ENCODE results near the gene ANKS1B. TPM values are rescaled to one million over a fixed set of nuclear protein-coding genes. Genes with fewer than 3 reads are reported as not detected.

Gene ANKS1B
- total RNA-seq, 1 experiment from 2014 or later = 9.7 TPM

DNA sequence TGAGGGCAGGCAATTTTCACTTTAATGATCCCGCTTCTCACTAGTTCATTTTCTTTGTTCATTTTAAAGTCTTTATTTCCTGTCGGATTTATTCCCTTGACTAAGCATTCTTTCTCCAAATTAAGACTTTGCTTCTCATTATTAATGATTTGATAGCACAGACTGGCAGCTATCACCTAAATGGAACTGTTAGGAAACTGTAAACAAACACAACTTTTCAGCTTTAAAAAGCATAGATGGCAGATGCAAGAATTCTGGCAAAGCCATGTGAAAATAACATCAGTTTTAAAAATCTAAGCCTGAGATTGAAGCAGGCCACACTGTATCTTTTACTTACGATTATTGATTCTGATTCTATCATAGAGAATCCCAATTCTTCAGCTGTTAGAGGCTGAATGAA is 225.7 kb downstream of the ANKS1B start:
- Histone ChIP-seq H3K4me1 (ENCODE audit: control insufficient read depth, insufficient read depth, low read length) (no peaks in the 10 kb centered on the region), H3K27ac (ENCODE audit: low read length) (no peak overlapping the region), H3K36me3 (ENCODE audit: control insufficient read depth, insufficient read depth, low read length) (no peaks in the 10 kb centered on the region), H3K27me3 (ENCODE audit: control insufficient read depth, insufficient read depth, low read length) (no peaks in the 10 kb centered on the region), H3K9me3 (ENCODE audit: control insufficient read depth, insufficient read depth, low read depth, low read length) (no peaks in the 10 kb centered on the region), H3K4me3 (ENCODE audit: low read depth in 2 of 2, low read length in 2 of 2) (no peak overlapping the region)
- POLR2A ChIA-PET = no interaction called here
- TF ChIP-seq, protein P1, sequence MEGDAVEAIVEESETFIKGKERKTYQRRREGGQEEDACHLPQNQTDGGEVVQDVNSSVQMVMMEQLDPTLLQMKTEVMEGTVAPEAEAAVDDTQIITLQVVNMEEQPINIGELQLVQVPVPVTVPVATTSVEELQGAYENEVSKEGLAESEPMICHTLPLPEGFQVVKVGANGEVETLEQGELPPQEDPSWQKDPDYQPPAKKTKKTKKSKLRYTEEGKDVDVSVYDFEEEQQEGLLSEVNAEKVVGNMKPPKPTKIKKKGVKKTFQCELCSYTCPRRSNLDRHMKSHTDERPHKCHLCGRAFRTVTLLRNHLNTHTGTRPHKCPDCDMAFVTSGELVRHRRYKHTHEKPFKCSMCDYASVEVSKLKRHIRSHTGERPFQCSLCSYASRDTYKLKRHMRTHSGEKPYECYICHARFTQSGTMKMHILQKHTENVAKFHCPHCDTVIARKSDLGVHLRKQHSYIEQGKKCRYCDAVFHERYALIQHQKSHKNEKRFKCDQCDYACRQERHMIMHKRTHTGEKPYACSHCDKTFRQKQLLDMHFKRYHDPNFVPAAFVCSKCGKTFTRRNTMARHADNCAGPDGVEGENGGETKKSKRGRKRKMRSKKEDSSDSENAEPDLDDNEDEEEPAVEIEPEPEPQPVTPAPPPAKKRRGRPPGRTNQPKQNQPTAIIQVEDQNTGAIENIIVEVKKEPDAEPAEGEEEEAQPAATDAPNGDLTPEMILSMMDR (IDR thresholded peaks at IDR 0.05) = no peak
- TF ChIP-seq POLR2AphosphoS5 (IDR thresholded peaks at IDR 0.05; ENCODE audit: low read depth, low read length) (no peak), SIN3A (IDR thresholded peaks at IDR 0.05; ENCODE audit: borderline replicate concordance, insufficient read depth, low read depth, low read length) (no peak), TCF7L2 (IDR thresholded peaks at IDR 0.05; ENCODE audit: low read depth, low read length) (no peak)
- TF ChIP-seq, protein P2, sequence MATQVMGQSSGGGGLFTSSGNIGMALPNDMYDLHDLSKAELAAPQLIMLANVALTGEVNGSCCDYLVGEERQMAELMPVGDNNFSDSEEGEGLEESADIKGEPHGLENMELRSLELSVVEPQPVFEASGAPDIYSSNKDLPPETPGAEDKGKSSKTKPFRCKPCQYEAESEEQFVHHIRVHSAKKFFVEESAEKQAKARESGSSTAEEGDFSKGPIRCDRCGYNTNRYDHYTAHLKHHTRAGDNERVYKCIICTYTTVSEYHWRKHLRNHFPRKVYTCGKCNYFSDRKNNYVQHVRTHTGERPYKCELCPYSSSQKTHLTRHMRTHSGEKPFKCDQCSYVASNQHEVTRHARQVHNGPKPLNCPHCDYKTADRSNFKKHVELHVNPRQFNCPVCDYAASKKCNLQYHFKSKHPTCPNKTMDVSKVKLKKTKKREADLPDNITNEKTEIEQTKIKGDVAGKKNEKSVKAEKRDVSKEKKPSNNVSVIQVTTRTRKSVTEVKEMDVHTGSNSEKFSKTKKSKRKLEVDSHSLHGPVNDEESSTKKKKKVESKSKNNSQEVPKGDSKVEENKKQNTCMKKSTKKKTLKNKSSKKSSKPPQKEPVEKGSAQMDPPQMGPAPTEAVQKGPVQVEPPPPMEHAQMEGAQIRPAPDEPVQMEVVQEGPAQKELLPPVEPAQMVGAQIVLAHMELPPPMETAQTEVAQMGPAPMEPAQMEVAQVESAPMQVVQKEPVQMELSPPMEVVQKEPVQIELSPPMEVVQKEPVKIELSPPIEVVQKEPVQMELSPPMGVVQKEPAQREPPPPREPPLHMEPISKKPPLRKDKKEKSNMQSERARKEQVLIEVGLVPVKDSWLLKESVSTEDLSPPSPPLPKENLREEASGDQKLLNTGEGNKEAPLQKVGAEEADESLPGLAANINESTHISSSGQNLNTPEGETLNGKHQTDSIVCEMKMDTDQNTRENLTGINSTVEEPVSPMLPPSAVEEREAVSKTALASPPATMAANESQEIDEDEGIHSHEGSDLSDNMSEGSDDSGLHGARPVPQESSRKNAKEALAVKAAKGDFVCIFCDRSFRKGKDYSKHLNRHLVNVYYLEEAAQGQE (IDR thresholded peaks at IDR 0.05; ENCODE audit: insufficient read depth in 1 of 2, low read depth in 2 of 2, low read length in 1 of 2) = no peak
- in situ Hi-C loops (cut with HindIII; ENCODE audit: low pct_unique_long_range_greater_than_20kb, low sequenced_read_pairs) = no loop called here
- DNase-seq (ENCODE audit: low read depth, low spot score) = no peak
- CTCF ChIA-PET = interaction anchor here (0.5 kb wide), 1 partner anchor 302 kb away, joined by 3 read pairs; no protein-coding TSS in a partner anchor
- intact Hi-C loops (cut with micrococcal nuclease; ENCODE audit: unreplicated experiment) = no loop called here
- ATAC-seq = no peak
- BruUV-seq (replicated peaks) = no TSS peak

DNA sequence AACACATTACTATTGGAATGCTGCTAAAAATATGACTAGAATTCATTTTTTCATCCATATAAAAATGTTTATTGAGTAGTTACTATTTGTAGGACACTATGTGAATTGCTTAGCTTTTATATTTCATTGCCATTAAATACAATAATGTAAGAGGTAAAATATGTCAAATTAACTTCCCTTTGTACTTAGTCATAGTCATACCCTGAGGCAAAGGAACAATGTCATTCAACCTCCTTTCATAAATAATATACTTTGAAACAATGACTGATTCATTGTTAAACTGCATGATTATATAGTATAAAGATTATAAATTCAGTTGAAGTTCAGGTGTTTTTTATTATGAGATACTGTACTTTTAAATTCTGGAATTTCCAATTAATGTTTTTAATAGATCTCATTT is 232.0 kb downstream of the ANKS1B start:
- BruUV-seq (replicated peaks) = no TSS peak
- DNase-seq (ENCODE audit: low read depth, low spot score) = no peak
- Histone ChIP-seq H3K4me3 (ENCODE audit: low read depth in 2 of 2, low read length in 2 of 2) (no peak overlapping the region), H3K27ac (ENCODE audit: low read length) (no peak overlapping the region), H3K4me1 (ENCODE audit: control insufficient read depth, insufficient read depth, low read length) (no peaks in the 10 kb centered on the region), H3K27me3 (ENCODE audit: control insufficient read depth, insufficient read depth, low read length) (no peaks in the 10 kb centered on the region), H3K36me3 (ENCODE audit: control insufficient read depth, insufficient read depth, low read length) (no peaks in the 10 kb centered on the region), H3K9me3 (ENCODE audit: control insufficient read depth, insufficient read depth, low read depth, low read length) (no peaks in the 10 kb centered on the region)
- TF ChIP-seq, protein P2 (IDR thresholded peaks at IDR 0.05; ENCODE audit: insufficient read depth in 1 of 2, low read depth in 2 of 2, low read length in 1 of 2) = no peak
- TF ChIP-seq, protein P1 (IDR thresholded peaks at IDR 0.05) = no peak
- no peak for TF ChIP-seq TCF7L2 (IDR thresholded peaks at IDR 0.05; ENCODE audit: low read depth, low read length)
- TF ChIP-seq SIN3A (IDR thresholded peaks at IDR 0.05; ENCODE audit: borderline replicate concordance, insufficient read depth, low read depth, low read length) = no peak
- TF ChIP-seq POLR2AphosphoS5 (IDR thresholded peaks at IDR 0.05; ENCODE audit: low read depth, low read length) = no peak
- CTCF ChIA-PET = no interaction called here
- intact Hi-C loops (cut with micrococcal nuclease; ENCODE audit: unreplicated experiment) (no loop called here), in situ Hi-C loops (cut with HindIII; ENCODE audit: low pct_unique_long_range_greater_than_20kb, low sequenced_read_pairs) (no loop called here)
- POLR2A ChIA-PET = no interaction called here
- ATAC-seq = no peak
